22Rv1 (cell line): ENCODE data around the gene VSIR.

ENCODE experiments used
- CTCF ChIP-seq: fragments of 450-650 bp; IDR thresholded peaks from 2 replicates; pipeline ENCODE4 v1.5.1; 2017; ENCODE audit warnings: mild to moderate bottlenecking
- ZFX ChIP-seq: fragments of 450-650 bp; IDR thresholded peaks from 2 replicates; pipeline ENCODE4 v1.6.1; 2017; ENCODE audit warnings: antibody characterized with exemption, borderline replicate concordance

- TF ChIP-seq CTCF (no peak), ZFX (no peak)
Measured at GRCh38 chr10:71780719-71781118, 7.4 kb upstream of the VSIR start.
